Left lung (tissue), 10 donors: Measurements from ENCODE around the gene MARCHF2. TPM values are rescaled to one million over a fixed set of nuclear protein-coding genes. Genes with fewer than 3 reads are reported as not detected.
"Not testable (repeated sequence)": the region's sequence is repeated elsewhere in the genome, so short reads cannot be mapped to it uniquely, and the experiment has no call there.

ENCODE experiments used
- ATAC-seq: fragments of 200-7000 bp; cut with Tn5 transposase; one replicate; pipeline ENCODE4 v1.9.1; 2020; ENCODE audit warnings: moderate library complexity
- DNase-seq, 4 donors: peaks; one replicate each; pipeline ENCODE4 v3.0.0-alpha.2; 2013 to 2020
- H3K27ac ChIP-seq, 2 donors: fragments of 200-600 bp; sonication (generic) in 1 of 2; one replicate each; pipeline versions ENCODE4 v1.5.0 to v1.8.0; 2020 to 2021
- H3K27me3 ChIP-seq, 2 donors: fragments of 200-600 bp; sonication (generic) in 1 of 2; one replicate each; pipeline versions ENCODE4 v1.5.0 to v1.8.0; 2020 to 2021
- H3K36me3 ChIP-seq, 2 donors: fragments of 200-600 bp; sonication (generic) in 1 of 2; one replicate each; pipeline versions ENCODE4 v1.5.0 to v1.8.0; 2020 to 2021
- H3K4me1 ChIP-seq, 2 donors: fragments of 200-600 bp; one replicate each; pipeline ENCODE4 v1.8.0; 2021
- H3K4me3 ChIP-seq, 2 donors: fragments of 200-600 bp; sonication (generic) in 1 of 2; one replicate each; pipeline versions ENCODE4 v1.5.0 to v1.8.0; 2020 to 2021; ENCODE audit warnings: mild to moderate bottlenecking in 1 of 2
- H3K9me3 ChIP-seq, 2 donors: fragments of 200-600 bp; sonication (generic) in 1 of 2; one replicate each; pipeline versions ENCODE4 v1.5.0 to v1.8.0; 2020 to 2021
- CTCF ChIP-seq, 2 donors: fragments of 200-600 bp; sonication (generic) in 1 of 2; IDR thresholded peaks; one replicate each; pipeline versions ENCODE4 v1.5.0 to v1.8.0; 2021; ENCODE audit warnings: antibody characterized with exemption in 2 of 2
- intact Hi-C, 2 donors: fragments of 100-400 bp; cut with DNase I; formaldehyde crosslinking; loops; one replicate each; pipeline versions ENCODE4 v1.11.2 to v1.14.2; 2022
- polyA plus RNA-seq, 6 donors: library from polyadenylated mRNA; unstranded; fragments of 120-200 nt; gene quantifications; one replicate each; pipeline ENCODE4 v1.2.1, GENCODE V29; 2013; ENCODE audit not compliant: insufficient read length in 6 of 6
- total RNA-seq, 2 donors: library from RNA; stranded (reverse); fragmentation: NEBNext Ultra II Directional; extraction: Animal tissue kit (Norgen Biotek cat#: 25700); gene quantifications; one replicate each; pipeline ENCODE4 v1.2.1, GENCODE V29; 2021
- donor health status: DM: no; HTN: yes; CAD: no.
- donor health status: DM: no; HTN: no; CAD: no.

MARCHF2 gene
- total and polyA plus RNA-seq, 8 donors, result 9.1 to 54.6 (median 12.5) TPM

GRCh38 chr19:8438236-8438635, 25.1 kb downstream of the MARCHF2 start:
- Histone ChIP-seq H3K4me1 (peaks cover 0 to 10% of the 10 kb centered on the region in 2 donors), H3K4me3 (no peak overlapping the region), H3K9me3 (no peaks in the 10 kb centered on the region), H3K27ac (no peak overlapping the region), H3K27me3 (no peaks in the 10 kb centered on the region), H3K36me3 (peaks cover 0 to 25% of the 10 kb centered on the region in 2 donors)
- ATAC-seq, result no peak
- DNase-seq, result peak in 1 of 4 donors; percentile 40
- TF ChIP-seq CTCF (IDR thresholded peaks at IDR 0.05), result no peak
- intact Hi-C loops, result no loop called here

GRCh38 chr19:8441725-8442544, 28.8 kb downstream of the MARCHF2 start:
- no peak for TF ChIP-seq CTCF (IDR thresholded peaks at IDR 0.05)
- Histone ChIP-seq H3K27ac (no peak overlapping the region), H3K4me1 (peaks cover 12 to 21% of the 10 kb centered on the region in 2 donors), H3K9me3 (no peaks in the 10 kb centered on the region), H3K4me3 (no peak overlapping the region), H3K36me3 (peaks cover 0 to 25% of the 10 kb centered on the region in 2 donors), H3K27me3 (no peaks in the 10 kb centered on the region)
- DNase-seq (no peak), ATAC-seq (no peak)
- intact Hi-C loops, result no loop called here

GRCh38 chr19:8444140-8444676, 31.1 kb downstream of the MARCHF2 start:
- H3K27me3 ChIP-seq, H3K9me3 ChIP-seq, ATAC-seq, intact Hi-C loops: not testable (repeated sequence)
- DNase-seq, result peak in 1 of 4 donors; percentile 37
- peaks cover 32 to 44% of the 10 kb centered on the region in 2 donors for H3K4me1 ChIP-seq
- H3K4me3 ChIP-seq, result peak overlapping the region; percentile 53 to 92
- H3K36me3 ChIP-seq, result peaks cover 0 to 13% of the 10 kb centered on the region in 2 donors
- peak overlapping the region; percentile 90 to 95 for H3K27ac ChIP-seq

GRCh38 chr19:8444677-8445487, 31.8 kb downstream of the MARCHF2 start, which contains the start of gene HNRNPM:
Gene HNRNPM (plus strand): TSS chr19:8444975. CDS start chr19:8444999, 24 bp downstream.
- peak; percentile 96 for ATAC-seq
- TF ChIP-seq CTCF (IDR thresholded peaks at IDR 0.05), result no peak
- Histone ChIP-seq H3K9me3 (no peaks in the 10 kb centered on the region), H3K36me3 (peaks cover 0 to 11% of the 10 kb centered on the region in 2 donors), H3K27me3 (no peaks in the 10 kb centered on the region), H3K4me3 (peak within 1 kb of the TSS; percentile 92 to 93), H3K27ac (peak within 1 kb of the TSS; percentile 90 to 95), H3K4me1 (peaks cover 32 to 48% of the 10 kb centered on the region in 2 donors)
- intact Hi-C loops, result no loop called here
- DNase-seq, result peak; percentile 96 to 100 (median 100)

- Histone ChIP-seq H3K36me3 (peaks cover 0 to 11% of the 10 kb centered on the region in 2 donors), H3K27me3 (no peaks in the 10 kb centered on the region), H3K27ac (peak overlapping the region; percentile 90 to 95), H3K4me3 (peak overlapping the region; percentile 92 to 93), H3K9me3 (no peaks in the 10 kb centered on the region), H3K4me1 (peaks cover 32 to 54% of the 10 kb centered on the region in 2 donors)
- ATAC-seq (peak; percentile 68), DNase-seq (peak in 3 of 4 donors; percentile 58 to 92 (median 64))
- intact Hi-C loops, result no loop called here
- no peak for TF ChIP-seq CTCF (IDR thresholded peaks at IDR 0.05)
These were observed 32.4 kb downstream of the MARCHF2 start for GRCh38 chr19:8445488-8446001.
